NCI-H1436 treated with DMSO at 0.1 percent for 48 hours (cell line): ENCODE results near the gene PEX10.

Source experiments
- DNase-seq: peaks from one replicate; lab custom pipeline; 2025; lab: John Stamatoyannopoulos, UW

Gene PEX10

GRCh38 chr1:2375246-2375922 is 37.0 kb downstream of the PEX10 start:
- no peak for DNase-seq

- no peak for DNase-seq
Observed at GRCh38 chr1:2374252-2375155, 37.9 kb downstream of the PEX10 start.

DNA sequence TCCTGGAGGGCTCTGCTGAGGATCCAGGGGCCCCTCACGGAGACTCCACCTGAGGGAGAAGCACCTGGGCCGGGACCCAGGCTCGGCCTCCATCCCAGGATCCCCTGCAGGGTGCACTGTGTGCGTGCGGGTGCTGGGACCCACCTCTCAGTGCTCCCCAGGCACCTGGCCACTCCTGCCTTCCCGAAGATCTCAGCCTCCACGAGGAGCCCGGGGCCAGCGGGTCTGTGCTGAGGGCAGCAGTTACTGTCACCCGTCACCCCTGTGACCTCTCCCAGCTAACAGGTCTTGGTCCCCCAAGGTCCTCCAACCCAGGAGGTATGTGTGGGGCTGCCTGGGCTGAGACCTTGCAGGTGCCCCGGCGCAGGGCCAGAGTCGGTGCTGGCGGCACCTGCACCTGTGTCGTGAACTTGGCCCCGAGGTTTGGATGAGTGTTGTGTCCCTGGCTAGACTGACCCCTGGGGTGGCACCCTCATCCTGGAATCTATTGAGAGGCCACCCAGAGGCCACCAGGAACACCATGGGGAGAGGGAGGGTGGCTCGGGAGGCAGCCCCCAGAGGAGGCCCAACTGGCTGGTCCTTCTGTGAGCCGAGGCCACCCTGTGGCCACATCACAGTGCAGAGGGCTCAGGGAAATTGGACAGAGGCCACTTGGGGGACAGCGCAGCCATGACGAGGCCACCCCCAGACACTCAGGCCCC is 38.7 kb downstream of the PEX10 start:
- DNase-seq, result no peak

DNA sequence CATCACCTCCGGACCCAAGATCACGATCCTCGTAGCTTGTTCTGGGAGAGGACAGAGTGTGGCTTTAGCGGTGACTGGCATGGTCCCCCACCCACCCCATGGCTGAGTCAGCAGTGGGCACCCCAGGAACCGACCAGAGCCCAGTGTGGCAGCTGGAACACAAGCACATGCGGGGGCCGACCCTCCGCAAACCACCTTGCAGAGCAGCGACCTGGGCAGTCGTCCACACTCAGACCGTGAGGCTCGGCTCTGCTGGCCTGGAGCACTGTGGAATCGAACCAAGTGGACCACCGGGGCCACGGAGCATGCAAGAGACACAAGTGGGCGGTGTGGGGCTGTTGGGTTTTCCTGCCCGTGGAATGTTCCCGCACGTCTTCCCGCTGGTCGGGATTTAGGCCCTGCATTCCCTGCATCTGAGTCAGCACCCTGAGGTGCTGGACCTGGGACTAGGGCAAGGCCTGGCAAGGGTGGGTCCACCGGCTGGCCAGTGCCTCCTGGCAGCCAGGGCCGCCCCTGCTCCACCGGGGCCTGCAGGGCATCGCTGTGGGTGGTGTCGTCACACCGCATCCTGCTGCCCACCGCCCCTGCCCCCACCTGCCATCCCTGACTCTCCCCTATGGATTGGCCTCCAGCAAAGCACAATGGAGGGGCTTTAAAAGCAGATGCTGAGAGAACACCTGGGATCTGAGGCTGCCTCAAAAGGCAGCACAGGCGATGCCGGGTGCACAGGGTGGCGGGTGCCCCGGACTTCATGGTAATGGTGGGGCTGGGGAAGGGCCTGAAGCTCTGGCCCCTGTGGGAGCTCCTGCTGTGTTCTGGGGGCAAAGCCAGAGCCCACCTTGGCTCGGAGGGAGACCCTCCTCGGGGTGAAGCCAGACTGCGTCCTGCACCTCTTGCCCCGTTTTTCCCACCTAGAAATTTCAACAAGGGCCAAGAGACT is 39.5 kb downstream of the PEX10 start:
- no peak for DNase-seq

GRCh38 chr1:2368053-2368744 is 44.2 kb downstream of the PEX10 start:
- DNase-seq, result no peak

- DNase-seq, result no peak
Observed at GRCh38 chr1:2363847-2364513, 48.4 kb downstream of the PEX10 start.

- DNase-seq, result no peak
Observed at GRCh38 chr1:2360588-2361364, 51.6 kb downstream of the PEX10 start.

DNA sequence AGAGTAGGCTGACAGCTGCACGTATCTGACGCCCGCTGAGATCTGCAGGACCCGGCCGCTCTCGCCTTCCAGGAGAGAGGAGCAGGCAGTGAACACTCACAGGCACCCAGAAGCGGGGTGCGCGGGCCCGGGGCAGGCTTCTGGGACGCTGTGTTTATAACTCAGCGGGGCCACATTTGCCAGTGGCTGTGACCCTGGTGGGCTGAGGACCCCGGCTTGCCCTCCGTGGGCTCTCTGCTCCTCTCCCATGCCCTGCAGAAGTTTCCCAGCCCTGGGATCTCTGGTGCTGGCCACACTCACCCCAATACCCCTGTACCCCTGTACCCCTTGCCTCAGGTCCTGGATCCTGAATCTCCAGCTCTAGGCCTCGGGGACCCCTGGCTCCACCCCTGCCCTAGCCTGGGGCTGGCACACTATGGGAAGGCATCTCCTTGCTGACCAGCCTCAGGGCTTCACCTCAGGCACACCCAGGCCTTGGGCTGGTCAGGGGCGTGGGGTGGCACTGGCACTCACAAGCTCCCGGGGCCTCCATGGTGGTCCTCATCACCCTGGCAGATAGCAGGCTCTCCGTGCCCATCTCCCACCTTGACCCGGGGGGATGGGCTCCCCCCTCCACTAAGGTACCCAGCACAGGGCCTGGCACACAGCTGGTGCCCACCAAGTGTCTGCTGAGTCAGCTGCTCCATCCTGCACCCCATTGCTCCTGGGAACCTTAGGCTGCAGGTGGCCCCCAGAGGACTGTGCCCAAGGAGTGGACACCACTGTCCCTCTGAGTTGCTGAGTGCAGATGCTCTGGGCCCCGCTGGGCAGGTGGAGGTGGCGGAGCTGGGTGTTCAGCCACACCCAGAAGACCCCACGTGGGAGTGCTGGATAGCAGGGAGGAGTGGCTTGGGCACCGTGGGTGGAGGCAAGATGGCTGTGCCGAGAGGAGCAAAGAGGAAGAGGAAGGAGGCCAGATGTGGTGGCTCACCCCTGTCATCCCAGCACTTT is 53.4 kb downstream of the PEX10 start:
- DNase-seq, result no peak

DNA sequence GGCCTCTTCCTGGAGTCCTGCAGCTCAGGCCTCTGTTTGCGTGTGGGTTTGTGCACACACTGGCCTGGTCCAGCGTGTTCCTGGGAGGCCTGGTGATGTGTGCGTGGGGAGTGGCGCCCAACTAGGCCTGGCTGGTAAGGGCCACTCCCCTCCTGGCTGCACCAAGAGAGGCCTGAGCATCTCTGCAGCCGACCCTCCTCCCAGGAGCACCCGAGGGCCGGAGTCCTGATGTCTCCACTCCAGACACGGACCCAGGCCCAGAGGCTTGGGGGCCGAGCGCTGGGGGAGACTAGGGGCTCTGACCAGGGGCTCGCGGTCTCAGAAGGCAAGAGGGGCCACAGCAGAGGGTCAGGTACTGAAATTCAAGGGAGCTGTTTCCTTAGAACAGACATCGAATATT is 54.3 kb downstream of the PEX10 start:
- no peak for DNase-seq

GRCh38 chr1:2356911-2357845 is 55.2 kb downstream of the PEX10 start:
- DNase-seq, result no peak

- DNase-seq, result no peak
Observed at GRCh38 chr1:2356401-2356800, 56.0 kb downstream of the PEX10 start.

DNA sequence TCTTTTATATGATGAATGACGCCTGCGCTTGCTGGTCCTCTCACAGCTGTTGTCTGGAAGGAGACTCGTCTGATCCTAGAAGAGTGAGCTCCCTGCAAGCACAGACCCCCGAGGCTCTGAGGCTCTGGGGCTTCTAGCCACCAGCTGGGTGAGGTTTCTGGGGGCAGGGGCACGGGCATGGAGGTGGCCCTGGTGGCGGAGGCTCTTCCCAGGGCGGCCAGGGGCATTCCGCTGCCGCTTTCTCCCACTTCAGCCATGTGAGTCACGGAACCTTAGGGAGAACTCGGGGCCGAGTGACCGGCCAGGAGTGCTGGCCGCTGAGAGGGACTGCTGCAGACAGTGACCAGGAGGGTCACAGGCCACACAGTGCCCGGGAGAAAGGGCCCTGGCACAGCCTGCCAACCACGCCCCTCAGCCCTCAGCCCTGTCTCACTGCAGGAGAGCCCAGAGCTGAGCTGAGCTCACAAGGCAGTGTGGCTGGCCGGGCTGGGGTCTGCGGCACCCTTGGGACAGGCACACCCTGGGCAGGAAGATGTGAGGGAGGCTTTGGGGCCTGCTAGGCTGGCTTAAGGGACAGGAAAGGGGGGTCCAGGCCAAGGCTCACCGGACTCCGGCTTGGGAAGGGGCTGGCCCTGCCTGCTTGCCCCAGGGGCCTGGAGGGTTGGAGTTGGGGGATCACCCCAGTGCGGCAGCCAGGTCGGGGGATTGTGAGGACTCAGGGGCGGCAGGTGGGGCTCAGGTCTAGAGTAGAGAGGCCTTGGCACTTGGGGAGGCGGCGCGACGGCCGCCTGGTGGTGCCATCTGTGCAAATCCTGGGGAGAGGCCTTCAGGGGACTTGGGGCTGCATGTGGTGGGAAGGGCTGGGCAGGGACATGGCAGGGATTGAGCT is 56.7 kb downstream of the PEX10 start:
- no peak for DNase-seq

GRCh38 chr1:2354511-2355372 is 57.6 kb downstream of the PEX10 start:
- DNase-seq, result no peak
